Type B pancreatic cell (in vitro differentiated cells): ENCODE data around the gene SAXO1. TPM values are rescaled to one million over a fixed set of nuclear protein-coding genes. Genes with fewer than 3 reads are reported as not detected.

ENCODE experiments used
- DNase-seq: peaks from one replicate; pipeline ENCODE4 v3.0.0; 2021; ENCODE audit warnings: mixed read lengths; ENCODE audit not compliant: unreplicated experiment; ENCODE audit errors: extremely low spot score
- H3K27ac Mint-ChIP-seq: 2 replicates; pipeline ENCODE4 v1.8.0; 2021; ENCODE audit warnings: mild to moderate bottlenecking, mixed read lengths
- H3K27me3 Mint-ChIP-seq: 2 replicates; pipeline ENCODE4 v1.8.0; 2021; ENCODE audit warnings: mixed read lengths
- H3K36me3 Mint-ChIP-seq: 2 replicates; pipeline ENCODE4 v1.8.0; 2021; ENCODE audit warnings: mixed read lengths
- H3K4me1 Mint-ChIP-seq: one replicate; pipeline ENCODE4 v1.8.0; 2021; ENCODE audit warnings: mixed read lengths; ENCODE audit not compliant: unreplicated experiment
- H3K4me3 Mint-ChIP-seq: 2 replicates; pipeline ENCODE4 v1.8.0; 2021; ENCODE audit warnings: mild to moderate bottlenecking, mixed read lengths
- H3K9me3 Mint-ChIP-seq: 2 replicates; pipeline ENCODE4 v1.8.0; 2021; ENCODE audit warnings: mixed read lengths
- total RNA-seq: library from RNA; stranded (reverse); gene quantifications from 2 replicates; pipeline ENCODE4 v1.2.1, GENCODE V29; 2021; ENCODE audit warnings: low replicate concordance
- TF ChIP-seq, protein P1 (sequence below): fragments of 200-600 bp; sonication (generic); conservative IDR thresholded peaks from 2 replicates; pipeline ENCODE4 v1.5.0; 2021; ENCODE audit warnings: antibody characterized with exemption, mild to moderate bottlenecking

SAXO1 gene
- total RNA-seq, 1 donor from 2014 or later = not detected

DNA sequence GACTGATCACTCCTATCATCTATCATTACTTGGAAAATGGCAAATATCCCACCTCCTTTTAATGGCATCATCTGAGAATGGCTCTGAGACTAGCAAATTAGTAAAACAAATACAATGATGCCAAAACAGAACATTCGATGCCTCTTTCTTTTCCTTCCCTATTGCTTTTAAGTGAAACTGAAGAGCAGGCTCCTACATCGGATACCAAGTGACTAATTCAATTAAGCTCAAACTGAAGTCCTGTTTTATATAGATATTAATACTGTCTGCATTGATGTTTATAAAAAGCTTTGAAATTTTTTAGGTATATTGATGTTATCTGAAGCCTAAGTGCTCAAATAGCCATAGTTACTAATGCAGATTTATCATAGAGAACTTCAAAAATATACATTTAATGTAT is 43.9 kb downstream of the SAXO1 start:
- Mint-ChIP-seq H3K27ac (no peak overlapping the region), H3K9me3 (peaks cover 3% of the 10 kb centered on the region), H3K36me3 (no peaks in the 10 kb centered on the region), H3K4me3 (no peak overlapping the region), H3K27me3 (no peaks in the 10 kb centered on the region), H3K4me1 (peaks cover 16% of the 10 kb centered on the region)
- TF ChIP-seq, protein P1, sequence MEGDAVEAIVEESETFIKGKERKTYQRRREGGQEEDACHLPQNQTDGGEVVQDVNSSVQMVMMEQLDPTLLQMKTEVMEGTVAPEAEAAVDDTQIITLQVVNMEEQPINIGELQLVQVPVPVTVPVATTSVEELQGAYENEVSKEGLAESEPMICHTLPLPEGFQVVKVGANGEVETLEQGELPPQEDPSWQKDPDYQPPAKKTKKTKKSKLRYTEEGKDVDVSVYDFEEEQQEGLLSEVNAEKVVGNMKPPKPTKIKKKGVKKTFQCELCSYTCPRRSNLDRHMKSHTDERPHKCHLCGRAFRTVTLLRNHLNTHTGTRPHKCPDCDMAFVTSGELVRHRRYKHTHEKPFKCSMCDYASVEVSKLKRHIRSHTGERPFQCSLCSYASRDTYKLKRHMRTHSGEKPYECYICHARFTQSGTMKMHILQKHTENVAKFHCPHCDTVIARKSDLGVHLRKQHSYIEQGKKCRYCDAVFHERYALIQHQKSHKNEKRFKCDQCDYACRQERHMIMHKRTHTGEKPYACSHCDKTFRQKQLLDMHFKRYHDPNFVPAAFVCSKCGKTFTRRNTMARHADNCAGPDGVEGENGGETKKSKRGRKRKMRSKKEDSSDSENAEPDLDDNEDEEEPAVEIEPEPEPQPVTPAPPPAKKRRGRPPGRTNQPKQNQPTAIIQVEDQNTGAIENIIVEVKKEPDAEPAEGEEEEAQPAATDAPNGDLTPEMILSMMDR = no peak
- DNase-seq = no peak

DNA sequence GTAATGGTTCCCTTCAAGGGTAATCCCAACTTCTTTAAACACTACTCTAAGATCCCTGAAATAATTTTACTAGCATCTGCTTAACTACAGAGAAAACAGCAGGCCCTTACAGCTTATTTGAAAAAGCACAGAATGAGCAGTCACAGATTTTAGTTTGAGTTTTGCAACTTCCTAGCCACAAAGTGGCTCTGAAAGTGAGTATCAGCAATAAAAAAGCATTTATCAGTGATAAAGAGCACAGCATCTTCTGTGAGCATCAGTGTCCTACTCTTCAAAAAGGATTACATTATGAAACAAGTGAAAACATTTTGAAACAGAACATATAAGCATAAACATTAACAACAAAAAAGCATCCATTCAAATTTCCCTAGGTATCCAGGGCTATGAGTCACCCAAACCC is 45.0 kb downstream of the SAXO1 start:
- peaks cover 3% of the 10 kb centered on the region for H3K9me3 Mint-ChIP-seq
- DNase-seq = no peak

GRCh38 chr9:18985996-18986395 is 47.0 kb downstream of the SAXO1 start:
- no peak overlapping the region for H3K27ac Mint-ChIP-seq
- H3K4me1 Mint-ChIP-seq = peaks cover 25% of the 10 kb centered on the region
- TF ChIP-seq, protein P1 = no peak
- peaks cover 3% of the 10 kb centered on the region for H3K27me3 Mint-ChIP-seq
- DNase-seq = no peak
- H3K9me3 Mint-ChIP-seq = peaks cover 5% of the 10 kb centered on the region
- peaks cover 5% of the 10 kb centered on the region for H3K36me3 Mint-ChIP-seq
- H3K4me3 Mint-ChIP-seq = no peak overlapping the region

More for the DNA sequence above, 45.0 kb downstream of the SAXO1 start:
- TF ChIP-seq, protein P1 = no peak
- Mint-ChIP-seq H3K27me3 (no peaks in the 10 kb centered on the region), H3K36me3 (peaks cover 1% of the 10 kb centered on the region), H3K4me3 (no peak overlapping the region), H3K4me1 (peaks cover 13% of the 10 kb centered on the region), H3K27ac (no peak overlapping the region)

DNA sequence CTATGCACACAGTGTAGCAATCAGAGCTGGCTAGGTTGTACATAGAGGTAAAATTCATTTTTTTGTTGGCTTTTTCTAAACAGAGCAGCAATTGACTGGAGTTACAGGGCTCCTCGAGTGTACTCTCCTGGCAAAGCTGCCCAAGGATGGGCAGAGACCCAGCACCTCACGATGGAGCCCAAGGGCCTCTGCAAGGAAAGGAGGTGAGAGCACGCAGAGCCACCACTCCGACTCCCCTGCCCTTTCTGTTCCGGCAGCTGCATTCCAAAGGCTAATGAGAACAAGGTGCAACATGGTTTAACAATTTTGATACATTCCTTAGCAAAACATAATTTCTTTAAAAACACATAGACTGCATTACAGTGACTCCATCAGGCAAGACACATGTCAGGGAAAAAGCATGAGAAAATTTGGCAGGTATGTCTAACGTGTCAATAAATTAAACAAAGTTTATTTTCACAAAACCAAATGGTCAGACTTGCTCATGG is 47.5 kb downstream of the SAXO1 start:
- Mint-ChIP-seq H3K36me3 (peaks cover 5% of the 10 kb centered on the region), H3K27ac (no peak overlapping the region), H3K4me3 (no peak overlapping the region)

DNA sequence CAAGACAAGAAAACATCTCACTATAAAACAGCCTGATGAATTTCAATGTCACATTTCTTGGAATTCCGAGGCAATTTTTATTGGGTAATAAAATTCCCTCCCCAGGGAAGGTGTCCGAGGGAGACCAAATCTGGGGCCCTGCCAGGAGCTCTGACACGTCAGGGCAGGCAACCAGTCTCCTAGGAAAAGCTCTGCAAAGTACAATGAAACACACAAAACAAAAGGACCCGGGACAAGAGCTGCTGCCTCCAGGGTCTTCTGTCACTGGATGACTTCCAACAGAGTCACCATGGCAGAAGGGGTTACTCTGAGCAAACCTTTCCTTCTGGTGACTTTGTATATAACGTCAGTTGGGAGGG is 50.8 kb downstream of the SAXO1 start:
- no peak overlapping the region for H3K4me3 Mint-ChIP-seq
- no peak overlapping the region for H3K27ac Mint-ChIP-seq
- H3K36me3 Mint-ChIP-seq = peaks cover 5% of the 10 kb centered on the region
- no peak for DNase-seq
- peaks cover 44% of the 10 kb centered on the region for H3K4me1 Mint-ChIP-seq
- peaks cover 5% of the 10 kb centered on the region for H3K9me3 Mint-ChIP-seq
- TF ChIP-seq, protein P1 = no peak
- H3K27me3 Mint-ChIP-seq = peaks cover 3% of the 10 kb centered on the region

More for the DNA sequence above, 47.5 kb downstream of the SAXO1 start:
- peaks cover 29% of the 10 kb centered on the region for H3K4me1 Mint-ChIP-seq
- TF ChIP-seq, protein P1 = no peak
- H3K27me3 Mint-ChIP-seq = peaks cover 3% of the 10 kb centered on the region
- peaks cover 5% of the 10 kb centered on the region for H3K9me3 Mint-ChIP-seq
- DNase-seq = no peak
